ENCODE results near the gene TAS1R3. TPM values are rescaled to one million over a fixed set of nuclear protein-coding genes. Genes with fewer than 3 reads are reported as not detected.

The TAS1R3 gene
- total RNA-seq, 1 experiment from 2014 or later = 0.28 TPM

- no peak overlapping the region for H3K56ac ChIP-seq (ENCODE audit: insufficient read length, low read depth, low read length)
- no peak overlapping the region for H3K14ac ChIP-seq (ENCODE audit: insufficient read depth, low read length)
- H4K8ac ChIP-seq (replicated peaks; ENCODE audit: insufficient read length, low read depth, low read length) = no peak overlapping the region
- H2BK20ac ChIP-seq (ENCODE audit: low read depth, low read length, poor library complexity, severe bottlenecking) = no peak overlapping the region
- TF ChIP-seq, protein P1, sequence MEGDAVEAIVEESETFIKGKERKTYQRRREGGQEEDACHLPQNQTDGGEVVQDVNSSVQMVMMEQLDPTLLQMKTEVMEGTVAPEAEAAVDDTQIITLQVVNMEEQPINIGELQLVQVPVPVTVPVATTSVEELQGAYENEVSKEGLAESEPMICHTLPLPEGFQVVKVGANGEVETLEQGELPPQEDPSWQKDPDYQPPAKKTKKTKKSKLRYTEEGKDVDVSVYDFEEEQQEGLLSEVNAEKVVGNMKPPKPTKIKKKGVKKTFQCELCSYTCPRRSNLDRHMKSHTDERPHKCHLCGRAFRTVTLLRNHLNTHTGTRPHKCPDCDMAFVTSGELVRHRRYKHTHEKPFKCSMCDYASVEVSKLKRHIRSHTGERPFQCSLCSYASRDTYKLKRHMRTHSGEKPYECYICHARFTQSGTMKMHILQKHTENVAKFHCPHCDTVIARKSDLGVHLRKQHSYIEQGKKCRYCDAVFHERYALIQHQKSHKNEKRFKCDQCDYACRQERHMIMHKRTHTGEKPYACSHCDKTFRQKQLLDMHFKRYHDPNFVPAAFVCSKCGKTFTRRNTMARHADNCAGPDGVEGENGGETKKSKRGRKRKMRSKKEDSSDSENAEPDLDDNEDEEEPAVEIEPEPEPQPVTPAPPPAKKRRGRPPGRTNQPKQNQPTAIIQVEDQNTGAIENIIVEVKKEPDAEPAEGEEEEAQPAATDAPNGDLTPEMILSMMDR (conservative IDR thresholded peaks at IDR 0.05) = no peak
- H3K23me2 ChIP-seq (ENCODE audit: insufficient read length, low read depth, low read length, poor library complexity, severe bottlenecking) = no peaks in the 10 kb centered on the region
- H2AFZ ChIP-seq (ENCODE audit: low read length) = no peak overlapping the region
- no peak overlapping the region for H4K5ac ChIP-seq (ENCODE audit: insufficient read length, low read depth, low read length)
- H3K9me3 ChIP-seq (ENCODE audit: control insufficient read depth, low read depth, low read length) = no peaks in the 10 kb centered on the region
- H3K27ac Mint-ChIP-seq = peak overlapping the region in 1 of 3 experiments; percentile 22; a peak in 1 of 7 replicates
- peaks cover 8 to 20% of the 10 kb centered on the region in 2 experiments for H3K4me1 Mint-ChIP-seq
- peaks cover 8% of the 10 kb centered on the region for H3K79me1 ChIP-seq (ENCODE audit: insufficient read depth, low read depth, low read length, poor library complexity, severe bottlenecking)
- H3K36me3 Mint-ChIP-seq (ENCODE audit: insufficient read depth in 1 of 3, low read depth in 3 of 3) = peaks cover 18 to 66% (median 59%) of the 10 kb centered on the region in 3 experiments
- H4K91ac ChIP-seq (ENCODE audit: insufficient read length, low read depth, low read length) = no peak overlapping the region
- no peaks in the 10 kb centered on the region for H3K27me3 ChIP-seq (ENCODE audit: insufficient read depth, low read length)
- no peaks in the 10 kb centered on the region for H3K9me3 Mint-ChIP-seq
- no peak overlapping the region for H2BK15ac ChIP-seq (ENCODE audit: low read depth, low read length)
- no peaks in the 10 kb centered on the region for H3K27me3 Mint-ChIP-seq (ENCODE audit: low read depth)
- H3K4me2 ChIP-seq (ENCODE audit: insufficient read depth, insufficient read length, low read length) = no peak overlapping the region
- H2BK12ac ChIP-seq (ENCODE audit: insufficient read length, low read depth, low read length) = no peak overlapping the region
- no peak for DNase-seq
- no peak overlapping the region for H3K23ac ChIP-seq (ENCODE audit: insufficient read length, low read depth, low read length)
- H3K4ac ChIP-seq (ENCODE audit: low read depth, low read length) = no peak overlapping the region
- peaks cover 5% of the 10 kb centered on the region for H4K20me1 ChIP-seq (ENCODE audit: control insufficient read depth, insufficient read depth, insufficient read length)
- H3K18ac ChIP-seq (ENCODE audit: insufficient read length, low read depth, low read length) = no peak overlapping the region
- no CpG with 5 or more reads among the region's 6 CpGs for WGBS (ENCODE audit: extremely low coverage, insufficient read length, low lambda C conversion rate)
- H3K79me2 ChIP-seq (ENCODE audit: insufficient read depth, low read length) = peaks cover 5% of the 10 kb centered on the region; the same call in 1 of the 2 replicates
- no peaks in the 10 kb centered on the region; the same call in 1 of the 2 replicates for H3K4me1 ChIP-seq (ENCODE audit: insufficient read depth, low read length)
- H2BK120ac ChIP-seq (ENCODE audit: low read depth, low read length, poor library complexity, severe bottlenecking) = no peak overlapping the region
- no peak overlapping the region for H2BK5ac ChIP-seq (ENCODE audit: insufficient read length, low read length)
- H3K4me3 Mint-ChIP-seq = no peak overlapping the region
- no peak overlapping the region for H2AK5ac ChIP-seq (ENCODE audit: insufficient read length, low read length)
- H3T11ph ChIP-seq (ENCODE audit: low read length) = no peak overlapping the region
- H3K27ac ChIP-seq (ENCODE audit: insufficient read length, low read depth, low read length) = no peak overlapping the region
- H3K9ac ChIP-seq (ENCODE audit: extremely low read depth, insufficient read length, low read length) = no peak overlapping the region
These were observed 13.7 kb upstream of the TAS1R3 start for GRCh38 chr1:1317420-1317819.
